WTC11 (cell line): ENCODE measurements around the gene TNFAIP3. TPM values are rescaled to one million over a fixed set of nuclear protein-coding genes. Genes with fewer than 3 reads are reported as not detected.

ENCODE experiments used
- ATAC-seq: fragments of 200-7000 bp; cut with Tn5 transposase; 2 replicates; pipeline ENCODE4 v1.10.0; 2021; ENCODE audit warnings: mild to moderate bottlenecking, moderate library complexity
- CTCF ChIA-PET: fragments of 300-600 bp; sonication (Branson Sonifier 250); formaldehyde crosslinking; loops from one replicate; lab custom pipeline; 2021; ENCODE audit warnings: antibody characterized with exemption; lab: Charles Lee
- POLR2A ChIA-PET: fragments of 350-600 bp; sonication (Branson Sonifier 250); formaldehyde crosslinking; loops from one replicate; lab custom pipeline; 2021; ENCODE audit warnings: antibody characterized with exemption; lab: Charles Lee
- DNase-seq: peaks from one replicate; pipeline ENCODE4 v3.0.0; 2021; ENCODE audit warnings: low spot score
- H3K27ac Mint-ChIP-seq: 2 replicates; pipeline ENCODE4 v1.8.0; 2021; ENCODE audit warnings: mixed read lengths
- H3K27me3 Mint-ChIP-seq: 2 replicates; pipeline ENCODE4 v1.8.0; 2021; ENCODE audit warnings: low read depth, mild to moderate bottlenecking, moderate library complexity, mixed read lengths
- H3K36me3 Mint-ChIP-seq: 2 replicates; pipeline ENCODE4 v1.8.0; 2021; ENCODE audit warnings: mixed read lengths
- H3K4me1 Mint-ChIP-seq: 2 replicates; pipeline ENCODE4 v1.8.0; 2022; ENCODE audit warnings: mixed read lengths
- H3K4me3 Mint-ChIP-seq: 2 replicates; pipeline ENCODE4 v1.8.0; 2021; ENCODE audit warnings: mild to moderate bottlenecking, moderate library complexity, mixed read lengths
- H3K9me3 Mint-ChIP-seq: 2 replicates; pipeline ENCODE4 v1.8.0; 2021; ENCODE audit warnings: mixed read lengths
- ATF1 ChIP-seq: sonication (generic); formaldehyde crosslinking; IDR thresholded peaks from 2 replicates; pipeline ENCODE4 v1.8.1; 2023; ENCODE audit warnings: mild to moderate bottlenecking, moderate library complexity, missing genetic modification reagents
- CBFB ChIP-seq: sonication (generic); formaldehyde crosslinking; IDR thresholded peaks from 2 replicates; pipeline ENCODE4 v1.8.1; 2022; ENCODE audit warnings: mild to moderate bottlenecking, low read depth, missing genetic modification reagents
- CREB1 ChIP-seq: sonication (generic); formaldehyde crosslinking; IDR thresholded peaks from 2 replicates; pipeline ENCODE4 v1.8.0; 2023; ENCODE audit warnings: mild to moderate bottlenecking, missing genetic modification reagents
- CREM ChIP-seq: sonication (generic); formaldehyde crosslinking; IDR thresholded peaks from 2 replicates; pipeline ENCODE4 v1.8.1; 2022; ENCODE audit warnings: mild to moderate bottlenecking, missing genetic modification reagents, moderate library complexity
- EMX1 ChIP-seq: fragments of 250-450 bp; sonication (Bioruptor Pico); IDR thresholded peaks from 2 replicates; pipeline ENCODE4 v1.8.0; 2021; ENCODE audit warnings: mild to moderate bottlenecking
- JUN ChIP-seq: sonication (generic); formaldehyde crosslinking; IDR thresholded peaks from 2 replicates; pipeline ENCODE4 v1.8.0; 2023; ENCODE audit warnings: mild to moderate bottlenecking, missing genetic modification reagents
- MXD4 ChIP-seq: fragments of 250-450 bp; sonication (Bioruptor Pico); IDR thresholded peaks from 2 replicates; pipeline ENCODE4 v1.8.0; 2021; ENCODE audit warnings: mild to moderate bottlenecking, moderate library complexity, borderline replicate concordance
- SOX15 ChIP-seq: fragments of 250-450 bp; sonication (Bioruptor Pico); IDR thresholded peaks from 2 replicates; pipeline ENCODE4 v1.9.0; 2021; ENCODE audit warnings: mild to moderate bottlenecking
- USF2 ChIP-seq: sonication (generic); formaldehyde crosslinking; IDR thresholded peaks from 2 replicates; pipeline ENCODE4 v1.8.1; 2023; ENCODE audit warnings: mild to moderate bottlenecking, missing genetic modification reagents, moderate library complexity
- ZNF121 ChIP-seq: sonication (generic); formaldehyde crosslinking; IDR thresholded peaks from 2 replicates; pipeline ENCODE4 v1.8.0; 2023; ENCODE audit warnings: missing genetic modification reagents
- ZNF281 ChIP-seq: sonication (generic); formaldehyde crosslinking; IDR thresholded peaks from 2 replicates; pipeline ENCODE4 v1.8.0; 2023; ENCODE audit warnings: mild to moderate bottlenecking, missing genetic modification reagents
- ZNF396 ChIP-seq: fragments of 250-450 bp; sonication (Bioruptor Pico); IDR thresholded peaks from 2 replicates; pipeline ENCODE4 v1.8.0; 2021; ENCODE audit warnings: mild to moderate bottlenecking, moderate library complexity, borderline replicate concordance
- total RNA-seq: library from RNA; stranded (reverse); gene quantifications from 3 replicates; pipeline ENCODE4 v1.2.3, GENCODE V29; 2021
- TF ChIP-seq, protein P1 (sequence below): sonication (generic); formaldehyde crosslinking; IDR thresholded peaks from 2 replicates; pipeline ENCODE4 v1.8.1; 2023; ENCODE audit warnings: mild to moderate bottlenecking, missing genetic modification reagents
- TF ChIP-seq, protein P2 (sequence below): fragments of 250-450 bp; sonication (Bioruptor Pico); IDR thresholded peaks from 2 replicates; pipeline ENCODE4 v2.1.2; 2022; ENCODE audit warnings: mild to moderate bottlenecking, moderate library complexity
- TF ChIP-seq, protein P3 (sequence below): fragments of 200-600 bp; IDR thresholded peaks from 2 replicates; pipeline ENCODE4 v1.8.0; 2022; ENCODE audit warnings: antibody characterized with exemption
- TF ChIP-seq, protein P4 (sequence below): sonication (generic); formaldehyde crosslinking; IDR thresholded peaks from 2 replicates; pipeline ENCODE4 v1.8.1; 2023; ENCODE audit warnings: mild to moderate bottlenecking, moderate library complexity, missing genetic modification reagents

The TNFAIP3 gene
- total RNA-seq, 1 experiment from 2014 or later, result 4.2 TPM

GRCh38 chr6:137845460-137845859, 21.6 kb upstream of the TNFAIP3 start:
- CTCF ChIA-PET, result no interaction called here
- TF ChIP-seq ZNF396, result no peak
- TF ChIP-seq, protein P1, sequence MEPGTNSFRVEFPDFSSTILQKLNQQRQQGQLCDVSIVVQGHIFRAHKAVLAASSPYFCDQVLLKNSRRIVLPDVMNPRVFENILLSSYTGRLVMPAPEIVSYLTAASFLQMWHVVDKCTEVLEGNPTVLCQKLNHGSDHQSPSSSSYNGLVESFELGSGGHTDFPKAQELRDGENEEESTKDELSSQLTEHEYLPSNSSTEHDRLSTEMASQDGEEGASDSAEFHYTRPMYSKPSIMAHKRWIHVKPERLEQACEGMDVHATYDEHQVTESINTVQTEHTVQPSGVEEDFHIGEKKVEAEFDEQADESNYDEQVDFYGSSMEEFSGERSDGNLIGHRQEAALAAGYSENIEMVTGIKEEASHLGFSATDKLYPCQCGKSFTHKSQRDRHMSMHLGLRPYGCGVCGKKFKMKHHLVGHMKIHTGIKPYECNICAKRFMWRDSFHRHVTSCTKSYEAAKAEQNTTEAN (CRISPR knock-in tag), result no peak
- TF ChIP-seq, all 79 proteins: peak for 0
- POLR2A ChIA-PET, result no interaction called here
- no peak for ATAC-seq
- Mint-ChIP-seq H3K9me3 (peaks cover 19% of the 10 kb centered on the region), H3K27me3 (no peaks in the 10 kb centered on the region; the same call in 1 of the 2 replicates), H3K36me3 (peaks cover 3% of the 10 kb centered on the region), H3K4me1 (no peaks in the 10 kb centered on the region), H3K4me3 (no peak overlapping the region), H3K27ac (no peak overlapping the region)
- no peak for DNase-seq

DNA sequence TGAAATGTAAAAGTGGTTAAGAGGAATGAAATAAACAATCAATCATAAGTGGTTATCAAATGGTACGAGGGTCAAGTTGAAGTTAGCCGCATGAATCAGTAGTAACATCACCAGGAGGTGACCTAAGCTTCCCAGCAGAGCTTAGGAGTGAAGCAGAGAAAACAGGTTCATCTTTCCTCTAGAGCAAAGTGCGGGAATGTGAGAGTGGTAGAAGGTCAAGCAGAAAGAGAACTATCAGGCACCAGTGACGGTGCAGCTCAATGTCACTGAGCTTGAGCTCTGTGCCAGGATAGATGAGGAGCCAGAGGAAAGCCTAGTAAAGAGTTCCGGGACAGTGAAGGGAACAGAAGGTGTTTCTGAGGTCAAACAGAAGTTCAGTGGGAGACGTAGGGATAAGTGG, 20.8 kb upstream of the TNFAIP3 start:
- CTCF ChIA-PET, result interaction anchor here (0.6 kb wide), 1 partner anchor 48 kb away, joined by 3 read pairs; no protein-coding TSS in a partner anchor
- no peak for TF ChIP-seq EMX1
- TF ChIP-seq CBFB (CRISPR knock-in tag), result no peak
- TF ChIP-seq, protein P2, sequence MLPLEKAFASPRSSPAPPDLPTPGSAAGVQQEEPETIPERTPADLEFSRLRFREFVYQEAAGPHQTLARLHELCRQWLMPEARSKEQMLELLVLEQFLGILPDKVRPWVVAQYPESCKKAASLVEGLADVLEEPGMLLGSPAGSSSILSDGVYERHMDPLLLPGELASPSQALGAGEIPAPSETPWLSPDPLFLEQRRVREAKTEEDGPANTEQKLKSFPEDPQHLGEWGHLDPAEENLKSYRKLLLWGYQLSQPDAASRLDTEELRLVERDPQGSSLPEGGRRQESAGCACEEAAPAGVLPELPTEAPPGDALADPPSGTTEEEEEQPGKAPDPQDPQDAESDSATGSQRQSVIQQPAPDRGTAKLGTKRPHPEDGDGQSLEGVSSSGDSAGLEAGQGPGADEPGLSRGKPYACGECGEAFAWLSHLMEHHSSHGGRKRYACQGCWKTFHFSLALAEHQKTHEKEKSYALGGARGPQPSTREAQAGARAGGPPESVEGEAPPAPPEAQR (CRISPR knock-in tag), result no peak
- TF ChIP-seq CREM (CRISPR knock-in tag), result no peak
- no peak for TF ChIP-seq ATF1 (CRISPR knock-in tag)
- no peak for TF ChIP-seq JUN (CRISPR knock-in tag)
- TF ChIP-seq, all 79 proteins: peak for 0
- Mint-ChIP-seq H3K4me3 (no peak overlapping the region), H3K27ac (no peak overlapping the region), H3K9me3 (peaks cover 11% of the 10 kb centered on the region), H3K4me1 (no peaks in the 10 kb centered on the region), H3K27me3 (no peaks in the 10 kb centered on the region), H3K36me3 (no peaks in the 10 kb centered on the region)
- POLR2A ChIA-PET, result no interaction called here
- DNase-seq (no peak), ATAC-seq (no peak)

- H3K9me3 Mint-ChIP-seq, result peaks cover 9% of the 10 kb centered on the region
- no peak for DNase-seq
- H3K4me3 Mint-ChIP-seq, result no peak overlapping the region
- no peak overlapping the region for H3K27ac Mint-ChIP-seq
- ATAC-seq, result no peak
- no peaks in the 10 kb centered on the region for H3K36me3 Mint-ChIP-seq
- H3K27me3 Mint-ChIP-seq, result no peaks in the 10 kb centered on the region
- no peaks in the 10 kb centered on the region for H3K4me1 Mint-ChIP-seq
- ChIA-PET POLR2A (no interaction called here), CTCF (no interaction called here)
- no peak for TF ChIP-seq CREB1
- TF ChIP-seq, protein P1 (CRISPR knock-in tag), result no peak
- TF ChIP-seq MXD4 (CRISPR knock-in tag), result no peak
- no peak for TF ChIP-seq ZNF281 (CRISPR knock-in tag)
- no peak for TF ChIP-seq SOX15 (CRISPR knock-in tag)
- TF ChIP-seq ZNF121, result no peak
- no peak for TF ChIP-seq CBFB (CRISPR knock-in tag)
- no peak for TF ChIP-seq USF2 (CRISPR knock-in tag)
- TF ChIP-seq, protein P3, sequence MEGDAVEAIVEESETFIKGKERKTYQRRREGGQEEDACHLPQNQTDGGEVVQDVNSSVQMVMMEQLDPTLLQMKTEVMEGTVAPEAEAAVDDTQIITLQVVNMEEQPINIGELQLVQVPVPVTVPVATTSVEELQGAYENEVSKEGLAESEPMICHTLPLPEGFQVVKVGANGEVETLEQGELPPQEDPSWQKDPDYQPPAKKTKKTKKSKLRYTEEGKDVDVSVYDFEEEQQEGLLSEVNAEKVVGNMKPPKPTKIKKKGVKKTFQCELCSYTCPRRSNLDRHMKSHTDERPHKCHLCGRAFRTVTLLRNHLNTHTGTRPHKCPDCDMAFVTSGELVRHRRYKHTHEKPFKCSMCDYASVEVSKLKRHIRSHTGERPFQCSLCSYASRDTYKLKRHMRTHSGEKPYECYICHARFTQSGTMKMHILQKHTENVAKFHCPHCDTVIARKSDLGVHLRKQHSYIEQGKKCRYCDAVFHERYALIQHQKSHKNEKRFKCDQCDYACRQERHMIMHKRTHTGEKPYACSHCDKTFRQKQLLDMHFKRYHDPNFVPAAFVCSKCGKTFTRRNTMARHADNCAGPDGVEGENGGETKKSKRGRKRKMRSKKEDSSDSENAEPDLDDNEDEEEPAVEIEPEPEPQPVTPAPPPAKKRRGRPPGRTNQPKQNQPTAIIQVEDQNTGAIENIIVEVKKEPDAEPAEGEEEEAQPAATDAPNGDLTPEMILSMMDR, result no peak
- TF ChIP-seq, protein P4, sequence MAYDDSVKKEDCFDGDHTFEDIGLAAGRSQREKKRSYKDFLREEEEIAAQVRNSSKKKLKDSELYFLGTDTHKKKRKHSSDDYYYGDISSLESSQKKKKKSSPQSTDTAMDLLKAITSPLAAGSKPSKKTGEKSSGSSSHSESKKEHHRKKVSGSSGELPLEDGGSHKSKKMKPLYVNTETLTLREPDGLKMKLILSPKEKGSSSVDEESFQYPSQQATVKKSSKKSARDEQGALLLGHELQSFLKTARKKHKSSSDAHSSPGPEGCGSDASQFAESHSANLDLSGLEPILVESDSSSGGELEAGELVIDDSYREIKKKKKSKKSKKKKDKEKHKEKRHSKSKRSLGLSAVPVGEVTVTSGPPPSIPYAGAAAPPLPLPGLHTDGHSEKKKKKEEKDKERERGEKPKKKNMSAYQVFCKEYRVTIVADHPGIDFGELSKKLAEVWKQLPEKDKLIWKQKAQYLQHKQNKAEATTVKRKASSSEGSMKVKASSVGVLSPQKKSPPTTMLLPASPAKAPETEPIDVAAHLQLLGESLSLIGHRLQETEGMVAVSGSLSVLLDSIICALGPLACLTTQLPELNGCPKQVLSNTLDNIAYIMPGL (CRISPR knock-in tag), result no peak
Observed at GRCh38 chr6:137846772-137847313, 20.2 kb upstream of the TNFAIP3 start.
